Caco-2 (cell line): ENCODE measurements around the gene LINGO1. TPM values are rescaled to one million over a fixed set of nuclear protein-coding genes. Genes with fewer than 3 reads are reported as not detected.

Experiments
- BruUV-seq: library from RNA; stranded (reverse); fragments of 400-500 nt; replicated peaks from 2 replicates; lab custom pipeline; 2021; lab: Mats Ljungman, UMichigan
- CTCF ChIA-PET: fragments of 300-600 bp; sonication (Branson Sonifier 250); formaldehyde crosslinking; loops from one replicate; lab custom pipeline; 2022; ENCODE audit warnings: antibody characterized with exemption; lab: Charles Lee
- POLR2A ChIA-PET: fragments of 300-600 bp; sonication (Branson Sonifier 250); formaldehyde crosslinking; loops from one replicate; lab custom pipeline; 2022; ENCODE audit warnings: antibody characterized with exemption; lab: Charles Lee
- DNase-seq, 2 experiments: peaks; one replicate each; pipeline versions ENCODE4 v3.0.0 to v3.0.0-alpha.2; 2020 to 2022
- H3K27me3 ChIP-seq: replicated peaks from 2 replicates; pipeline ENCODE4 v1.6.0; 2011; ENCODE audit warnings: low read length; ENCODE audit not compliant: control insufficient read depth, insufficient read depth
- H3K36me3 ChIP-seq: 2 replicates; pipeline ENCODE4 v1.5.1; 2011; ENCODE audit warnings: low read length; ENCODE audit not compliant: control insufficient read depth, insufficient read depth
- H3K4me1 ChIP-seq: fragments of 250-450 bp; sonication (Bioruptor Pico); 2 replicates; pipeline ENCODE4 v1.5.1; 2020; ENCODE audit warnings: mild to moderate bottlenecking
- H3K4me3 ChIP-seq: 2 replicates; pipeline ENCODE4 v1.5.1; 2011; ENCODE audit warnings: low read depth, mild to moderate bottlenecking, control low read depth, low read length
- H3K9me3 ChIP-seq: fragments of 250-450 bp; sonication (Bioruptor Pico); 2 replicates; pipeline ENCODE4 v1.5.1; 2020; ENCODE audit warnings: mild to moderate bottlenecking, moderate library complexity
- H3K27ac Mint-ChIP-seq: one replicate; pipeline ENCODE4 v1.8.0; 2022; ENCODE audit warnings: mixed read lengths; ENCODE audit not compliant: unreplicated experiment
- H3K27me3 Mint-ChIP-seq: one replicate; pipeline ENCODE4 v1.8.0; 2022; ENCODE audit warnings: mixed read lengths; ENCODE audit not compliant: insufficient read depth, unreplicated experiment
- H3K36me3 Mint-ChIP-seq: one replicate; pipeline ENCODE4 v1.8.0; 2022; ENCODE audit warnings: mild to moderate bottlenecking, mixed read lengths; ENCODE audit not compliant: insufficient read depth, unreplicated experiment
- H3K4me1 Mint-ChIP-seq: one replicate; pipeline ENCODE4 v1.8.0; 2022; ENCODE audit warnings: low read depth, mixed read lengths; ENCODE audit not compliant: unreplicated experiment
- H3K4me3 Mint-ChIP-seq: one replicate; pipeline ENCODE4 v1.8.0; 2022; ENCODE audit warnings: mild to moderate bottlenecking, moderate library complexity, mixed read lengths; ENCODE audit not compliant: unreplicated experiment
- H3K9me3 Mint-ChIP-seq: one replicate; pipeline ENCODE4 v1.8.0; 2022; ENCODE audit warnings: mixed read lengths; ENCODE audit not compliant: unreplicated experiment
- intact Hi-C: fragments of 100-400 bp; cut with micrococcal nuclease; formaldehyde crosslinking; loops from one replicate; pipeline ENCODE4 v1.10.0; 2022; ENCODE audit not compliant: unreplicated experiment
- total RNA-seq: library from RNA; stranded (reverse); gene quantifications from 2 replicates; pipeline ENCODE4 v1.2.3, GENCODE V29; 2022
- TF ChIP-seq, protein P1 (sequence below), 2 experiments: fragments of 200-600 bp in 1 of 2; IDR thresholded peaks; 1 replicate in 1 of 2; 2 replicates in 1 of 2; pipeline versions ENCODE4 v1.5.1 to v1.8.0; 2011 to 2022; ENCODE audit warnings: antibody characterized with exemption in 1 of 2, control low read depth in 1 of 2, inconsistent platforms in 1 of 2, low read depth in 1 of 2, low read length in 1 of 2, mild to moderate bottlenecking in 1 of 2, moderate library complexity in 1 of 2; ENCODE audit not compliant: insufficient read depth in 1 of 2, severe bottlenecking in 1 of 2, unreplicated experiment in 1 of 2

Gene LINGO1
- total RNA-seq, 1 experiment from 2014 or later = 1.4 TPM

- BruUV-seq = no TSS peak
- POLR2A ChIA-PET = no interaction called here
Measured at GRCh38 chr15:77610731-77611130, 22.0 kb downstream of the LINGO1 start.

DNA sequence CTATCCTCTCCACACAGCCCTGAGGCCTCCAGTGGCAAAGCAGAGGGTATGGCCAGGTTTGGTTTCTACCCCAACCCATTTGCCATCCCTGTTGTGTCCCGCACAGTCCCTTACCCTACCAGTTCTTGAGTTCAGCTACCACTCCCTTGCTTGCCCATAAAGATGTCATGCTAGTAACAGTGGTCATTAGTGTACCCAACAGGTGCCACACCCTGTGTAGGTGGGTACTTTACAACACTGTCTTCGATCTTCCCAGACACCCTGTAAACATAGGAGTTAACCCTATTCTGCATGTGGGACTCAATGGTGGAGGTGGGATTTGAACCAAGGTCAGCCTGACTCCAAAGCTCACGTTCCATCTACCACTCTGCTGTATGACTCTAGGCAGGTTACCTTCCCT, 23.2 kb downstream of the LINGO1 start:
- Histone ChIP-seq H3K4me1 (no peaks in the 10 kb centered on the region), H3K36me3 (no peaks in the 10 kb centered on the region), H3K4me3 (no peak overlapping the region), H3K9me3 (no peaks in the 10 kb centered on the region), H3K27me3 (no peaks in the 10 kb centered on the region)
- ChIA-PET POLR2A (no interaction called here), CTCF (no interaction called here)
- intact Hi-C loops = no loop called here
- Mint-ChIP-seq H3K9me3 (no peaks in the 10 kb centered on the region), H3K27ac (no peak overlapping the region), H3K36me3 (no peaks in the 10 kb centered on the region), H3K27me3 (no peaks in the 10 kb centered on the region), H3K4me3 (no peak overlapping the region), H3K4me1 (no peaks in the 10 kb centered on the region)
- no TSS peak for BruUV-seq
- TF ChIP-seq, protein P1, sequence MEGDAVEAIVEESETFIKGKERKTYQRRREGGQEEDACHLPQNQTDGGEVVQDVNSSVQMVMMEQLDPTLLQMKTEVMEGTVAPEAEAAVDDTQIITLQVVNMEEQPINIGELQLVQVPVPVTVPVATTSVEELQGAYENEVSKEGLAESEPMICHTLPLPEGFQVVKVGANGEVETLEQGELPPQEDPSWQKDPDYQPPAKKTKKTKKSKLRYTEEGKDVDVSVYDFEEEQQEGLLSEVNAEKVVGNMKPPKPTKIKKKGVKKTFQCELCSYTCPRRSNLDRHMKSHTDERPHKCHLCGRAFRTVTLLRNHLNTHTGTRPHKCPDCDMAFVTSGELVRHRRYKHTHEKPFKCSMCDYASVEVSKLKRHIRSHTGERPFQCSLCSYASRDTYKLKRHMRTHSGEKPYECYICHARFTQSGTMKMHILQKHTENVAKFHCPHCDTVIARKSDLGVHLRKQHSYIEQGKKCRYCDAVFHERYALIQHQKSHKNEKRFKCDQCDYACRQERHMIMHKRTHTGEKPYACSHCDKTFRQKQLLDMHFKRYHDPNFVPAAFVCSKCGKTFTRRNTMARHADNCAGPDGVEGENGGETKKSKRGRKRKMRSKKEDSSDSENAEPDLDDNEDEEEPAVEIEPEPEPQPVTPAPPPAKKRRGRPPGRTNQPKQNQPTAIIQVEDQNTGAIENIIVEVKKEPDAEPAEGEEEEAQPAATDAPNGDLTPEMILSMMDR (IDR thresholded peaks at IDR 0.05; ENCODE audit: insufficient read depth in 1 of 2, low read depth in 1 of 2, low read length in 1 of 2, severe bottlenecking in 1 of 2, unreplicated experiment in 1 of 2) = no peak
- DNase-seq = no peak

More at GRCh38 chr15:77610731-77611130, 22.0 kb downstream of the LINGO1 start:
- Mint-ChIP-seq H3K4me3 (no peak overlapping the region), H3K4me1 (no peaks in the 10 kb centered on the region), H3K27ac (no peak overlapping the region), H3K9me3 (no peaks in the 10 kb centered on the region), H3K27me3 (no peaks in the 10 kb centered on the region), H3K36me3 (no peaks in the 10 kb centered on the region)
- Histone ChIP-seq H3K9me3 (no peaks in the 10 kb centered on the region), H3K36me3 (no peaks in the 10 kb centered on the region), H3K4me3 (no peak overlapping the region), H3K4me1 (no peaks in the 10 kb centered on the region), H3K27me3 (no peaks in the 10 kb centered on the region)
- no peak for DNase-seq
- intact Hi-C loops = no loop called here
- TF ChIP-seq, protein P1 (IDR thresholded peaks at IDR 0.05; ENCODE audit: insufficient read depth in 1 of 2, low read depth in 1 of 2, low read length in 1 of 2, severe bottlenecking in 1 of 2, unreplicated experiment in 1 of 2) = no peak
- CTCF ChIA-PET = no interaction called here

DNA sequence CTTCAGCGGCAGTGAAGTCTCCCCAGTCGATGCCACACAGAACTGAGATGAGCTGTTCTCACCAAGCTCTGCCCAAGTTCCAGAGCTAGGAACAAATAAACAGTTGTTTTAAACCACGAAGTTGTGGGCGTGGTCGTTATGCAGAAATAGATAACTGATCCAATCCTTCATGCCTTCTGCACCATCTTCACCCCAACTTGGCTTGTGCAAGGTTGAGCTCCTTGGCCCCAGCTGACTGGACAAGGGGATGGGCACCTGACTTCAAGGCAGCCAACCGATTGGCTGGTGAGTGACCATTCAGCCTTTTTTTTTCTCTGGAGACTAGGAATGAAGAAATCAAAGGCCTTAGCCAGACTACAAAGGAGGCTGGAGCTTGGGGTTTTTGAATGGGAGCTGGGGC, 23.9 kb downstream of the LINGO1 start:
- H3K27me3 ChIP-seq = no peaks in the 10 kb centered on the region
- H3K36me3 ChIP-seq = no peaks in the 10 kb centered on the region
- TF ChIP-seq, protein P1 (IDR thresholded peaks at IDR 0.05; ENCODE audit: insufficient read depth in 1 of 2, low read depth in 1 of 2, low read length in 1 of 2, severe bottlenecking in 1 of 2, unreplicated experiment in 1 of 2) = no peak
- intact Hi-C loops = no loop called here
- DNase-seq = no peak
- Mint-ChIP-seq H3K27ac (no peak overlapping the region), H3K9me3 (no peaks in the 10 kb centered on the region), H3K4me1 (no peaks in the 10 kb centered on the region), H3K27me3 (no peaks in the 10 kb centered on the region), H3K36me3 (no peaks in the 10 kb centered on the region), H3K4me3 (no peak overlapping the region)
- ChIA-PET POLR2A (no interaction called here), CTCF (interaction anchor here (0.7 to 0.8 kb wide), 2 partner anchors 9 kb away, joined by 3 read pairs; no protein-coding TSS in a partner anchor)
- BruUV-seq = no TSS peak
- no peaks in the 10 kb centered on the region for H3K4me1 ChIP-seq
- H3K4me3 ChIP-seq = no peak overlapping the region
- H3K9me3 ChIP-seq = no peaks in the 10 kb centered on the region
